Parathyroid adenoma (tissue), 2 donors: Measurements from ENCODE around the gene JDP2.

Source experiments
- H2AFZ ChIP-seq: fragments of 300-600 bp; sonication (generic); one replicate; pipeline ENCODE4 v1.7.0; 2017; ENCODE audit warnings: antibody characterized with exemption, mild to moderate bottlenecking
- H3K27ac ChIP-seq: fragments of 300-600 bp; sonication (generic); one replicate; pipeline ENCODE4 v1.7.0; 2017
- H3K27me3 ChIP-seq: fragments of 300-600 bp; sonication (generic); one replicate; pipeline ENCODE4 v1.7.0; 2017; ENCODE audit warnings: low read length; ENCODE audit not compliant: control insufficient read depth, insufficient read depth
- H3K36me3 ChIP-seq: fragments of 300-600 bp; sonication (generic); one replicate; pipeline ENCODE4 v1.7.0; 2017; ENCODE audit warnings: low read length; ENCODE audit not compliant: control insufficient read depth, insufficient read depth
- H3K4me1 ChIP-seq: fragments of 300-600 bp; sonication (generic); one replicate; pipeline ENCODE4 v1.7.0; 2017; ENCODE audit warnings: control low read depth
- H3K4me2 ChIP-seq: fragments of 300-600 bp; sonication (generic); one replicate; pipeline ENCODE4 v1.7.0; 2017; ENCODE audit warnings: low read length
- H3K4me3 ChIP-seq: fragments of 300-600 bp; sonication (generic); one replicate; pipeline ENCODE4 v1.7.0; 2017; ENCODE audit warnings: low read depth, low read length
- H3K79me2 ChIP-seq: fragments of 300-600 bp; sonication (generic); one replicate; pipeline ENCODE4 v1.7.0; 2017; ENCODE audit warnings: control low read depth
- H3K9ac ChIP-seq: fragments of 300-600 bp; sonication (generic); one replicate; pipeline ENCODE4 v1.7.0; 2017; ENCODE audit warnings: mild to moderate bottlenecking
- H3K9me3 ChIP-seq: fragments of 300-600 bp; sonication (generic); one replicate; pipeline ENCODE4 v1.7.0; 2017; ENCODE audit warnings: low read length; ENCODE audit not compliant: control insufficient read depth
- CTCF ChIP-seq: fragments of 300-600 bp; sonication (generic); IDR thresholded peaks from one replicate; pipeline ENCODE4 v1.7.0; 2017; ENCODE audit warnings: antibody characterized with exemption, mild to moderate bottlenecking
- donor health status: primary hyperparathyroidism.

Gene JDP2

GRCh38 chr14:75441728-75442127 is 13.9 kb downstream of the JDP2 start:
- Histone ChIP-seq H3K27me3 (no peaks in the 10 kb centered on the region), H3K4me3 (no peak overlapping the region), H3K27ac (no peak overlapping the region), H3K4me1 (peaks cover 13% of the 10 kb centered on the region), H3K9ac (no peak overlapping the region), H3K9me3 (no peaks in the 10 kb centered on the region), H3K36me3 (no peaks in the 10 kb centered on the region), H2AFZ (no peak overlapping the region), H3K4me2 (no peak overlapping the region), H3K79me2 (peaks cover 54% of the 10 kb centered on the region)
- no peak for TF ChIP-seq CTCF

DNA sequence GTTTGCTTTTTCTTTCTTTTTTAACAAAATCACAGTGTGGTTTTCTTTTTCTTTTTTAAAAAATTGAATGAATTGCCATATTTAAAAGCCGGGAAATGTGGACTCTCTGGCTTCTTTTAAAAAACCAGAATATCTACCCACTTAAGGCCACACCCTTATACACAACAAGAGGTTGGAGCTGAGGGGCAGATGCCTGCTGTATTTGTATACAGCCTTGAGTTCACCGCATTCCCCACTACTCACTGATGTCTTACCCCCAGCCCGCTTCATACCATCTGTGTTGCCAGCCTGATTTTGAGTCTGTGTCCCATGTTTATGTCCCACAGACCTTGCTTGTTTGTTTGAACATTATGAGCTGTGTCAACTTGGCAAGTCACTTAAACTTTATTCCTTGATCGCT is 14.3 kb downstream of the JDP2 start:
- no peaks in the 10 kb centered on the region for H3K36me3 ChIP-seq
- no peak for TF ChIP-seq CTCF

GRCh38 chr14:75442642-75443041 is 14.8 kb downstream of the JDP2 start:
- Histone ChIP-seq H3K36me3 (no peaks in the 10 kb centered on the region), H3K4me2 (no peak overlapping the region), H3K27ac (no peak overlapping the region), H3K4me1 (peaks cover 9% of the 10 kb centered on the region), H3K4me3 (no peak overlapping the region), H2AFZ (no peak overlapping the region), H3K9ac (no peak overlapping the region), H3K27me3 (no peaks in the 10 kb centered on the region), H3K79me2 (peaks cover 50% of the 10 kb centered on the region), H3K9me3 (no peaks in the 10 kb centered on the region)
- TF ChIP-seq CTCF: no peak

More for the DNA sequence above, 14.3 kb downstream of the JDP2 start:
- no peaks in the 10 kb centered on the region for H3K27me3 ChIP-seq
- no peak overlapping the region for H2AFZ ChIP-seq
- peaks cover 52% of the 10 kb centered on the region for H3K79me2 ChIP-seq
- no peak overlapping the region for H3K4me2 ChIP-seq
- H3K4me3 ChIP-seq: no peak overlapping the region
- no peak overlapping the region for H3K9ac ChIP-seq
- no peaks in the 10 kb centered on the region for H3K9me3 ChIP-seq
- no peak overlapping the region for H3K27ac ChIP-seq
- H3K4me1 ChIP-seq: peaks cover 13% of the 10 kb centered on the region

DNA sequence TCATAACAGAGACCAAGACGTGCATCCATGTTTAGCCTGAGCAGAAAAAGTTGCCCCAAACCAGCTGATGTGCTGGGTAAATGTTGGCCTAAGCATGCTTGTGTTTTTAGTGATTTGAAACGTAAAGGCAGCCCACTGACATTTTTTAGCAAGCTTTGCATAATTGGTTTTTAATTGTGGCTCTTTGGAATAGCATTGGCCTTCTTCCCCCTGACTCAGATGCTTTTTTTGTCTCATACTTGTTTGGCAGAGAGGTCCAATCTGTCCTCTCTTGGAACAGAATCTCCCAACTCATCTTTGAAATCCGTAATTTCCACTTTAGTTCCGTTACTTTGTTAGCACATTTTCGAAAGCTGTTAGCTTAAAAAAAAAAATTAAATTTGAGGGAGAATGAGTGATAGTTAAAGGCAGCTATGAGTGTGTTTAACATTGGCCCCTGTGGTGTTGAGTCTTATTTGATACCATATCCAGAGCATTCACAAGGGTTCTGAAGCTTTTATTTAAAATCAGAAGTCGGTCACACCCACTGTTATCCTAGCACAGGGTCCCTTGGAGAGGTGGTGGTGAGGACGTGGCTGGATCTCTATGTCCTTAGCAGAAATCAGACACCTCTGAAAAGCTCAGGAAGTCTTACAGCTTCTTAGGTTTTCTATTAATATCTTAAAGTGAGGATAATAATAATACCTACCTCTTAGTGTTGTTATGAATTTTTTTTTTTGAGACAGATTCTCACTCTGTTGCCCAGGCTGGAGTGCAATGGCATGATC is 15.6 kb downstream of the JDP2 start:
- H3K4me2 ChIP-seq: no peak overlapping the region
- no peaks in the 10 kb centered on the region for H3K36me3 ChIP-seq
- H3K4me3 ChIP-seq: no peak overlapping the region
- H3K27ac ChIP-seq: no peak overlapping the region
- peaks cover 45% of the 10 kb centered on the region for H3K79me2 ChIP-seq
- no peaks in the 10 kb centered on the region for H3K27me3 ChIP-seq
- no peaks in the 10 kb centered on the region for H3K9me3 ChIP-seq
- TF ChIP-seq CTCF: no peak
- H3K4me1 ChIP-seq: peaks cover 14% of the 10 kb centered on the region
- no peak overlapping the region for H3K9ac ChIP-seq
- no peak overlapping the region for H2AFZ ChIP-seq

DNA sequence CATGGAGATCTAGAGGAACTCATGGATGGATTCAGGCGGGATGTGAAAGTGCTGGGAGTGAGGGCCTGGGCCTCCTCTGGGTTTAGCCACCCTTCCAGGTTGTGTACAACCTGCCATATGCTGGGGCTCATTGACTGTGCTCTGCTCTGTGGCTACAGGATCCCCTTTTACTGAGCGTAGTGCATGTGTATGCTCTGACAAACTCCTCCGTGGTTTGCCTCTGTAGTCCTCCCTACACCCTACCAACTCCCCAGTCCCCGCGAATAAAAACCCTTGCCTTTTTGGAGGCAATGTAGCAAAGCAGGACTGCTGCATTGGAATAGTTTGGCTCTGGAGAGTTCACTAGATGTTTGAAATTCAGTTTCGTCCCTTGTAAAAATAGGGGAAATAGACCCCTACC is 17.4 kb downstream of the JDP2 start:
- Histone ChIP-seq H3K36me3 (no peaks in the 10 kb centered on the region), H3K27me3 (no peaks in the 10 kb centered on the region), H3K9ac (no peak overlapping the region), H3K4me1 (peaks cover 33% of the 10 kb centered on the region), H3K27ac (no peak overlapping the region), H3K9me3 (no peaks in the 10 kb centered on the region), H3K4me2 (no peak overlapping the region), H2AFZ (no peak overlapping the region), H3K79me2 (peaks cover 32% of the 10 kb centered on the region), H3K4me3 (no peak overlapping the region)
- no peak for TF ChIP-seq CTCF
